Panc1 (cell line): ENCODE results near the gene GDF2. TPM values are rescaled to one million over a fixed set of nuclear protein-coding genes. Genes with fewer than 3 reads are reported as not detected.

Experiments
- ATAC-seq: fragments of 200-7000 bp; cut with Tn5 transposase; 2 replicates; pipeline ENCODE4 v1.9.1; 2020; ENCODE audit warnings: mild to moderate bottlenecking, moderate library complexity
- BruUV-seq: library from RNA; stranded (reverse); fragments of 400-500 nt; replicated peaks from 2 replicates; lab custom pipeline; 2021; lab: Mats Ljungman, UMichigan
- CTCF ChIA-PET: fragments of 300-600 bp; sonication (Branson Sonifier 250); formaldehyde crosslinking; loops from one replicate; lab custom pipeline; 2022; ENCODE audit warnings: antibody characterized with exemption; lab: Charles Lee
- POLR2A ChIA-PET: fragments of 300-600 bp; sonication (Branson Sonifier 250); formaldehyde crosslinking; loops from one replicate; lab custom pipeline; 2022; ENCODE audit warnings: antibody characterized with exemption; lab: Charles Lee
- DNase-seq: peaks from one replicate; pipeline ENCODE4 v3.0.0-alpha.2; 2010; ENCODE audit warnings: low read depth, low spot score
- H3K27ac ChIP-seq: 2 replicates; pipeline ENCODE4 v1.5.1; 2011; ENCODE audit warnings: mild to moderate bottlenecking, low read length, inconsistent platforms
- H3K27me3 ChIP-seq: fragments of 200-500 bp; sonication (Bioruptor generic); 2 replicates; pipeline ENCODE4 v1.6.0; 2014; ENCODE audit warnings: low read length, inconsistent platforms; ENCODE audit not compliant: control insufficient read depth, insufficient read depth
- H3K36me3 ChIP-seq: fragments of 200-500 bp; sonication (Bioruptor generic); 2 replicates; pipeline ENCODE4 v1.5.1; 2014; ENCODE audit warnings: inconsistent platforms, mild to moderate bottlenecking, low read length, moderate library complexity; ENCODE audit not compliant: control insufficient read depth, insufficient read depth
- H3K4me1 ChIP-seq: 2 replicates; pipeline ENCODE4 v1.5.1; 2011; ENCODE audit warnings: inconsistent platforms, mild to moderate bottlenecking, low read length, moderate library complexity; ENCODE audit not compliant: control insufficient read depth, insufficient read depth
- H3K4me3 ChIP-seq, 2 experiments: 2 replicates each; pipeline ENCODE4 v1.5.1; 2011 to 2012; ENCODE audit warnings: low read depth in 2 of 2, low read length in 2 of 2, mild to moderate bottlenecking in 2 of 2, inconsistent platforms in 1 of 2, moderate library complexity in 1 of 2
- H3K9me3 ChIP-seq: fragments of 200-500 bp; sonication (Bioruptor generic); 2 replicates; pipeline ENCODE4 v1.5.1; 2014; ENCODE audit warnings: low read depth, mild to moderate bottlenecking, inconsistent platforms, low read length, moderate library complexity; ENCODE audit not compliant: control insufficient read depth, insufficient read depth
- CTCF ChIP-seq: fragments of 450-650 bp; IDR thresholded peaks from 2 replicates; pipeline ENCODE4 v1.5.1; 2017; ENCODE audit warnings: mild to moderate bottlenecking
- POLR2AphosphoS5 ChIP-seq: IDR thresholded peaks from 2 replicates; pipeline ENCODE4 v1.6.1; 2012; ENCODE audit warnings: mild to moderate bottlenecking, low read depth, low read length, moderate library complexity
- REST ChIP-seq, 2 experiments: IDR thresholded peaks; 2 replicates each; pipeline ENCODE4 v1.6.1; 2011 to 2012; ENCODE audit warnings: low read depth in 2 of 2, control low read depth in 1 of 2, low read length in 1 of 2, mild to moderate bottlenecking in 1 of 2, moderate library complexity in 1 of 2; ENCODE audit not compliant: insufficient read depth in 1 of 2
- SIN3A ChIP-seq: IDR thresholded peaks from 2 replicates; pipeline ENCODE4 v1.6.1; 2012; ENCODE audit warnings: low read depth, mild to moderate bottlenecking, low read length, moderate library complexity, borderline replicate concordance; ENCODE audit not compliant: insufficient read depth
- TCF7L2 ChIP-seq: IDR thresholded peaks from 2 replicates; pipeline ENCODE4 v1.6.1; 2011; ENCODE audit warnings: mild to moderate bottlenecking, low read depth, low read length, inconsistent platforms
- in situ Hi-C: cut with HindIII; loops from 2 replicates; pipeline ENCODE4 v1.10.0; 2016; ENCODE audit warnings: low sequenced_read_pairs, low pct_unique_long_range_greater_than_20kb
- intact Hi-C: fragments of 100-400 bp; cut with micrococcal nuclease; formaldehyde crosslinking; loops from one replicate; pipeline ENCODE4 v1.10.0; 2022; ENCODE audit not compliant: unreplicated experiment
- total RNA-seq: library from RNA; stranded (reverse); gene quantifications from one replicate; pipeline ENCODE4 v1.2.1, GENCODE V29; 2021; ENCODE audit not compliant: unreplicated experiment

Gene GDF2
- total RNA-seq, 1 experiment from 2014 or later, result not detected

GRCh38 chr10:47347303-47347675 is 25.0 kb downstream of the GDF2 start:
- DNase-seq (no peak), ATAC-seq (no peak)
- H3K27me3 ChIP-seq, result peaks cover 9% of the 10 kb centered on the region; the same call in 1 of the 2 replicates
- H3K36me3 ChIP-seq, result no peaks in the 10 kb centered on the region
- CTCF ChIA-PET, result no interaction called here
- in situ Hi-C loops (no loop called here), intact Hi-C loops (no loop called here)
- no peaks in the 10 kb centered on the region for H3K4me1 ChIP-seq
- POLR2A ChIA-PET, result no interaction called here
- no peak overlapping the region for H3K27ac ChIP-seq
- BruUV-seq, result no TSS peak
- H3K9me3 ChIP-seq, result no peaks in the 10 kb centered on the region
- TF ChIP-seq CTCF (no peak), SIN3A (no peak), POLR2AphosphoS5 (no peak), TCF7L2 (no peak), REST (IDR thresholded peaks at IDR 0.05; ENCODE audit: insufficient read depth in 1 of 2, low read depth in 2 of 2, low read length in 1 of 2) (no peak)
- no peak overlapping the region for H3K4me3 ChIP-seq

- in situ Hi-C loops (no loop called here), intact Hi-C loops (no loop called here)
- POLR2A ChIA-PET, result no interaction called here
- Histone ChIP-seq H3K4me1 (no peaks in the 10 kb centered on the region), H3K36me3 (no peaks in the 10 kb centered on the region), H3K27me3 (peaks cover 4% of the 10 kb centered on the region; the same call in 1 of the 2 replicates), H3K4me3 (no peak within 1 kb of the TSS), H3K9me3 (no peaks in the 10 kb centered on the region), H3K27ac (no peak within 1 kb of the TSS)
- DNase-seq, result no peak
- CTCF ChIA-PET, result no interaction called here
- ATAC-seq, result no peak
- no TSS peak for BruUV-seq
- TF ChIP-seq CTCF, result no peak
- TF ChIP-seq TCF7L2, result no peak
- no peak for TF ChIP-seq SIN3A
- TF ChIP-seq REST (IDR thresholded peaks at IDR 0.05; ENCODE audit: insufficient read depth in 1 of 2, low read depth in 2 of 2, low read length in 1 of 2), result no peak
- no peak for TF ChIP-seq POLR2AphosphoS5
These were observed 25.9 kb downstream of the GDF2 start, which contains the start of gene RBP3 for GRCh38 chr10:47348138-47348651. Gene RBP3 (plus strand): TSS chr10:47348363. CDS start chr10:47348485, 122 bp downstream.
